ENCODE measurements around the gene TIPARP.
"Not testable (repeated sequence)": the region's sequence is repeated elsewhere in the genome, so short reads cannot be mapped to it uniquely, and the experiment has no call there.

The TIPARP gene

DNA sequence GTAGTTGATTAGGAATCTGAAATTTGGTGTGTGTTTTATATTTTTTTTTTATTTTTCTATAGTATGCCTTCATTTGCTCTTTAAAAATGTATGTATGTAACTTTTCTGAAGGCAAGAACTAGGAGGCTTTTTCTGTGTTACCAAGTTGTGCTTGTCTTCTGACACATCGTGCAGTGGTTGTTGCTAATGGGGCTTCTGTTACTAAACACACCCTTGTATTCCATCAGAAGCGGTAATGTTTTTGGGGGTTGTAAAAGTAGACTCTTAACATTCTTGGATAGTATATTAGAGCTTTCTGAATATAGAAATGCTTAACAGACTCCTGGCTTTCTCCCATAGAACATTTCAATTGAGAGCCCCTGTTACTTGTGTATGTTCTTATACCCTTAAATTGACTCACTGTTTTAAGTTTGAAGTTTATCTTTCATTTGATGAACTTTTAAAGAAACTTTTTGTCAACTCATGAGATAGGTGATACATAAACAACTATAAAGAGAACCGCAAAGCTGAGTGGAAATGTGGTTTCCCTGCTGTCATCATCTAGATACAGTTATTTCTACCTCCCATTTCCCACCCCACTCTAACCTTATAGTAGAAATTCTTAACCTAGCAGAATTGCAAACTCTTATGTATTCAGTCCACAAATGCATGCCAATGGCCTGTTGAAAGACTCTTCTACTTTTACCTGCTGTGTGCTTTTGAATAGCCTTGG, 2.5 kb downstream of the TIPARP start:
- peak in 4 of 6 experiments; percentile 7 to 64 (median 53) for DNase-seq

DNA sequence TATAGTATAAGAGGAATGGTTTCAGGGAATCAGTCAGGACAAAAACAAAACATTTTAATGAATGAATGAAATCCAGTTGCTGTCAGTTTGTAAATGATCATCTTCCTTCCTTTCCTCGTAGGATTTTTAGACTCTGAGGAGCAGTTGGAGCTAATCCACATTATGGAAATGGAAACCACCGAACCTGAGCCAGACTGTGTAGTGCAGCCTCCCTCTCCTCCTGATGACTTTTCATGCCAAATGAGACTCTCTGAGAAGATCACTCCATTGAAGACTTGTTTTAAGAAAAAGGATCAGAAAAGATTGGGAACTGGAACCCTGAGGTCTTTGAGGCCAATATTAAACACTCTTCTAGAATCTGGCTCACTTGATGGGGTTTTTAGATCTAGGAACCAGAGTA, 3.1 kb downstream of the TIPARP start:
- no peak for DNase-seq

DNA sequence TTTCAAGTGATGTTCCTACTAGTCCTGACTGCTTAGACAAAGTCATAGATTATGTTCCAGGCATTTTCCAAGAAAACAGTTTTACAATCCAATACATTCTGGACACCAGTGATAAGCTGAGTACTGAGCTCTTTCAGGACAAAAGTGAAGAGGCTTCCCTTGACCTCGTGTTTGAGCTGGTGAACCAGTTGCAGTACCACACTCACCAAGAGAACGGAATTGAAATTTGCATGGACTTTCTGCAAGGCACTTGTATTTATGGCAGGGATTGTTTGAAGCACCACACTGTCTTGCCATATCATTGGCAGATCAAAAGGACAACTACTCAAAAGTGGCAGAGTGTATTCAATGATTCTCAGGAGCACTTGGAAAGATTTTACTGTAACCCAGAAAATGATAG, 3.8 kb downstream of the TIPARP start:
- no peak for DNase-seq

DNA sequence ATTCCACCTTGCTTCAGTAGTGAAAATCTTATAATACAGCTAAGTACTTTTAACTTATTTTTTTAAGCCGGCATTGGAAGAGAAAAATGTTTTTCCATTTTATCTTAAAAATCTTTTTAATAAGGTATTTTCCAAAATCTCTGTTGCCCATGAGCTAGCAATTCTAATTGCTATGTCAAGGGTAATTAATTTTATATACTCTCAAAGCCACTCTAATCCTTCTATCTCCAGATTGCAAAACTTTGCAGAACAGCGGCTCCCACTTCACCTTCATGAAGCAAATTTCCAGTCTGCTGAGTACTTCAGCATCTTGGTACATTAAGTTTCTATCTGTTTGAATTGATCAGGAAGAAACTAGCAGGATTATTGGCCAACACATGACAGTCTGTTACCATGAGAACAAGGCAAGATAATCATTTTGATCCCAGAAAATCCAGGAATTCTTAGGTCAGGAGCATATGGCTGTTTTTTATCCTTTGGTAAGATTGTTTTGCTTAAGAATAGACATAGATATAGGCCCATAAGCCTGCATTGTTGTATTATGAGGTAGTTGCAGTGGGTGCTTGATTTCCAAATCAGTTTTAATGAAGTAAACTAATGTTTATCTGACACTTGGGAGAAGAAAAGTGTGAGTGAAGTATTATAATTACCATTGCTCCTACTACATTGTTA, 6.0 kb downstream of the TIPARP start:
- no peak for DNase-seq

DNA sequence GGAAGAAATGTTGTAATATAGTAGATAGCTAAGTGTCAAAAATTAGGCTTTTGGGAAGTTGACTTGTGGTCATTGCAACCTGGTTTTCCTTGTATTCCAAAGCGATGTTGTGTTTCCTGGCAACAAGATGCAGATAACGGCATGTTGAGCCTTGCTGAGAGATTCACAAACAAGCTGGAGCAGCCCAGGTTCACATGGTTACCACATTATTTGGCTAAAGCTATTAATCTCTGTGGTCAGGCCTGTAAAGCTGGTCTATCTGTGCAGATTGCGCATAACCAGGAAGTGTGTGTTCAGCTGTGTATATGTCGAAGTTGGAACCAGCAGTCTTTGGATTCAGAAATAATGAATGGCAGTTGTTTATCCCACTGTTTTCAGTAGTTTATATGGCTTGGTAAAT, 6.6 kb downstream of the TIPARP start:
- no peak for DNase-seq

DNA sequence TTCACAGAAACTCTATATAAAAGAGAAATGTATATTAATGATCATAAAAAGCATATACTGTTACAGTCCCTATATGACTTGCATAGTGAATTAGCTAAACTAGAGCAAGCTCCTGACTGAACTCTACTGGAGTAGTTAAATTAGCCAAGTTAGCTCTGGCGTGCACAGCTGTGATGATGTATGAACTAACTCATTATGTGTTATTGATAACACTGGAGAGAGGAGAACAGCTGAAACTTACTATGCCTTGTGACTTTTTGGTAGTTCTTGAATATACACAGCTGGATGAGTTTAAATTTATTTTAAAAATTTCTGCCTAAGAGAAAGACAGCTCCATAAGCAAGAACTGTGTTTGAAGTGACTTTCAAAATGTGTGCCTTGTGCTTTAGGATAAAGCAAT, 8.1 kb downstream of the TIPARP start:
- DNase-seq, result no peak

DNA sequence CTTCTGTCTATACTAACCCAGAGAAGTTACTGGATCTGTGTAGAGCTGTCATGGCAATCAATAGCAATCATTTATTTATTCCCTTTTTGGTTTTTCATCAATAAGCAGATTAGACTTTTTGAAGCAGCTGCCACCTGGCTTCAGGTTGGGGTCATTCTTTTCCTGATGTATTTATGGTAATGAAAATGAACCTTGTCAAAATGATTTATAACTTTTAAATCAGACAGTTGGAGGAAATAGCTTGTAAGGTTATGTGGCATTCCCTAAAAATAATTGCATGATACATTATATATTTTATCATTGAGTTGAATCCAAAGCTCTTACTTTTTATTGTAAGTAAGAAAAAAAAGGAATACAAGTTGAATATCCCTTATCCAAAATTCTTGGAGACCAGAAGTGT, 8.6 kb downstream of the TIPARP start:
- no peak for DNase-seq

DNA sequence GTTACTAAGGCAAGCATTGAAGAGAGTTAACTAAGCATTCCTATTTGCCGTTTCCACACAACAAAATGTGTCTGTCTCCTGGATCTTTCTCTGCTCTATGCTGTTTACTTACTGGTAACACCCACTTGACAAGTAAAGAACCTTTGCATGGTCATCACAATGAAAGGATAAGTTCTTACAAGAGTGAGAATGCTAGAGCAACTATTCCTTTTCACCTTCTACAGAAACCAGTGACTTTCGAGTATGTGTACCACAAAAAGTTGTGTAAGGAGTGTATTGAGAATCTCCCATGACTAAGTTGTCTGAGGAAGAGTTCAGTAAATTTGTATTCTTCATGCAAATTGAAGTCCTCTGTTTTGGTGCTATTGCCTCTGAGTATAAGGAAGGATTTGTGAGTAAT, 10.8 kb downstream of the TIPARP start:
- DNase-seq, result no peak

DNA sequence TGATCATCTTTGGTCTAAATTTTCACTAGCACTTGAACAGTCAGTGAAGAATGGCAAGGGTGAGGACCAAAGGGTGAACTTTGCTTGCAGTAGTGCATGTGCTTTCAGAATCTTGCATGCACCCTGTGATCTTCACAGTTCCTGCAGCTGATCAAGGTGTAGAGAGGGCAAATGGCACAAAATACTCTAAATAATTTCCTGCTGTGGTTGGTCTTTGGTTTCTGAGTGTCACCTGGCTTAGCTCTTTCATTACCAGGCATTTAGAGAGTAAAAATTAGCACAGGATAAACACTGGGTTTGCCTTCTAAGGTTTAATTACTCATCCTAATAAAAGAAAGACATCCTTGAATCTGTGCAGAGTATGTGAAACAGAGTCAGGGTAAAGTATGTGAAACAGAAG, 11.4 kb downstream of the TIPARP start:
- DNase-seq, result no peak

DNA sequence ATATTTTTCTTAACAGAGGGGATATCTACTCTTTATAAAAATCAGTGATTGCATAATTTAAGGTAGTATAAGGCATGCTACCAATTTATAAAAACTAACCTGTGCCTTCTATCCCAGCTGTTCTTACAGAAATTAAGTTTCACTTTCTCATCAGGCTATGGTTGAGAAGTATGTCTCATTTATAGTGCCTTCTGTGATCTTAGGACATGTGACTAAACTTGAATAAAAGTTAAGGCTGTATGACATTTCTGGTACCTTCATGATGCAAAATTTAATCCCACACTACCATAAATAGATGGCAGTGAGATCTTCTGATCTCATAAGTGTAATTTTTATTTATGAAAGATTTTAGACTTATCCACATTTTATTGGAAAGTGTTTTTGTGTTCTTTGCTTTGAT, 12.6 kb downstream of the TIPARP start:
- DNase-seq, result peak in 3 of 6 experiments; percentile 4 to 10 (median 6)

DNA sequence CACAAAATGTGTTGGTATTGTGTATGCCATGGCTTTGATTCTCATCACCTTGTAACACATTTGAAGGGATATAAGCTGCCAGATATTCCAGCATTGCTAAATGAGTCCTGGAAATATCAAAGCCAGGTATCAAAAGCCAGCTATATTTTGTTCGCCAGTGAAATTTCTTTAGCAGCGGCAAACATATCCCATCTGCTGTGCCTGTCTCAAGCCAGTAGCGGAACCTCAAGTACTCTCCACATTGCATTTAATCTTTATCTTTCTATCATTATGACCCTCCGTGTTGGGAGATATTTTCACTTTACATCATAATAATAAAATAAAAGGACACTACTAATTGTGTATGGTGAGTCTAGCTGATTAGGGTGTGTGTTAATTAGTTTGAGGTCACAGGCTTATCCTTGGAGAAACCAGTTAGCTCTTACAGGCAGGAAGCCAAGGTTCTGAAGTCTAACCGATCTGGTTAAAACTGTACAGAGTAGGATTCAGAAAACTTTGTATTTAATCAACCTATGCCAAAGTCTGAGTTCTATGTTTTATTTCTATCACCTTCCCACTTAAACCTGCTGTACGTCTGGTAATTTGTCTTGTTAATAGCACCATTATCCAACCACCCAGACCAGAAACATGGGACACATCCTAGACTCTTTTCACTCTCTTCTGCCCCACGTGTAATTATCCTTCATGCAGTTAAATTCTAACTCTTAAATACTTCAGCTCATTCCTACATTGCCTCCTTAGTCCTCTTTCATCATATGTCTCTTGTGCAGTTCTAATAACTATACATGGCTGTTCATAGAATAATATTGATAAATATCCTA, 14.5 kb downstream of the TIPARP start:
- no peak for DNase-seq

DNA sequence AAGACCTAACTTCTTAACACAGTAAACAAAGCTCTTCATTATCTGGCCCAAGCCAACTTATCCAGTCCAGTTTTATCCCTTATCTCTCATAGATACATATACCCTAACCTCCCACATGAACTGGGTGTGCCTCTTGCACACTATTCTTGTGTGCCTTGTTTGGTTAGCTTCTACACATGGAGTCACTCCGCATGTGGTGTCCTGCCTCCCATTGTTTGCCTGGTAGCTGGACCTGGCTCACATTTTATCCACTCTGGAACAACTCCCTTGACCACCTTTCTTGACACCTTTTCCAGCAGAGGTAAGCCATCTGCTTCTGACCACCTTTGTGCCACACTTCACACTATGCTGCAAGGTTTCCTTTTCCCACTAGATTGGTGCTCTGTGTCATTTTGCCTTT, 15.2 kb downstream of the TIPARP start:
- no peak for DNase-seq

DNA sequence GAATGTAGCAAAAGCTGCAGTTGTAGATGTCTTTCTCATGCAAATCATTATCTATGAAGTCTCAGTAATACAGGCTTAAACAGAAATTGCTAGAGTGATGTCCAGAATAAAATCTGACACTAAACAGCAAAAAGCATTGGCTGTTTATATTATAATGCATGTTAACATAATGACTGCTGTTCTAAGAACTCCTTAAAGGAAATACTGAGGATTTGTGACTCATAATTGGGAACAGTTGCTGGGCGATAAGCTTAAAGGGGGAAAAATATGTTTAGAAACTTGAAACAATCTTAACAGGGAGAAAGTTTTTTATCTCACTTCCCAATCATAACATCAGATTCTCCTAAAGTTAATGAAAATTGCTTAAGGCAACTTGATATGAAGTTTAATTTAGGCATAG, 17.5 kb downstream of the TIPARP start:
- no peak for DNase-seq

DNA sequence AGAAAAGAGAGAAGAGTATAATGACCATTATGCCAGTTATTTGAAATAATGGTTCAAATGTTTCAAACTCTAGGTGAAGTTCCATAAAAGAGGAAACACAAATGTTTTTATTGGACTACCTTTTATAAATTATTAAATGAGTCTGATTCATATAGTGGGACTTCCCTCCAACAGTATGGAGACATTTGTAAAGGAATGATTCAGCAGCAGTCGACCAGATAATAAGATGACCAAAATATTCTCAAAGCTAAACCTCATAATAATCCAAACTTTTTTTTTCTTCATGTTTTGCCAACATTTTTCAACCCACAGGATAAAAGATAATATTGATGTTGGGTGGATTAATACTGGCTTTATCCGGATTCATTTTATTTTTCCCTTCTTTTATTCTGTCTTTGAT, 18.8 kb downstream of the TIPARP start:
- DNase-seq, result no peak

DNA sequence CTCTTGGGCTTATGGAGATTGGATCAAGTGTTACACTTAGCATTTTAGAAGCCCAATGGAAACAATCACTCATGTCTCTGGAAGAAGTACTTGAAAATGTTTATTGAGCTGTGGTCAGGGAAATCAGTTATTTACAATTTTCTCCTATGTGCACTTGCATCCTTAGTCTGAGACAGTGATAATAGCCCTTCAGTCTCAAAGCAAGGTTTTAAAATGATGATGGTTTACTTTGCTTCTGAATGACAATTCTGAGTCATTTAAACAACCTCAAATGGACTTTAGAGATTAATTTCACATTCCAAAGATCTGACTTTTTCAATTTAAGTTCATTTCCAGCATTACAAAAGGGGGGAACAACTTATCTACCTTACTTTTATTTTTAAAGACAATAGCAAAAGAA, 20.1 kb downstream of the TIPARP start:
- no peak for DNase-seq

DNA sequence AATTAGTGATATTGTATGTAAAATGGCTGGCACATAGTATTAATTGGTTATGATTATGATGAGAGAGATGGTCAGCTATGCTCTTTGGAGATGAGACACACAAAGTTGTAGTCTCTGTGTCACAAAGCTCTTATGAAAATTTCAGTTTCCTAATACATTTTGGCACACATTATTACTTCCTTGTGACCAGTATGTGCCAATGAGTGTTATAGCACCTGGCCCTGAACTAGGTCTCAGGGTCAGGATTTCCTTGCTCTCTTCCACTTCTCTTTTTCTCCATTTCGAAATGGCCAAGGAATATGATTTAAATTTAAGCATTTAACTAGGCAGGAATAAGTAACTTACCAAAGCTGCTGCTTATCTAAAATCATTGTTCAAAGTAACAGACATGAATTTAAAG, 28.0 kb downstream of the TIPARP start:
- no peak for DNase-seq

DNA sequence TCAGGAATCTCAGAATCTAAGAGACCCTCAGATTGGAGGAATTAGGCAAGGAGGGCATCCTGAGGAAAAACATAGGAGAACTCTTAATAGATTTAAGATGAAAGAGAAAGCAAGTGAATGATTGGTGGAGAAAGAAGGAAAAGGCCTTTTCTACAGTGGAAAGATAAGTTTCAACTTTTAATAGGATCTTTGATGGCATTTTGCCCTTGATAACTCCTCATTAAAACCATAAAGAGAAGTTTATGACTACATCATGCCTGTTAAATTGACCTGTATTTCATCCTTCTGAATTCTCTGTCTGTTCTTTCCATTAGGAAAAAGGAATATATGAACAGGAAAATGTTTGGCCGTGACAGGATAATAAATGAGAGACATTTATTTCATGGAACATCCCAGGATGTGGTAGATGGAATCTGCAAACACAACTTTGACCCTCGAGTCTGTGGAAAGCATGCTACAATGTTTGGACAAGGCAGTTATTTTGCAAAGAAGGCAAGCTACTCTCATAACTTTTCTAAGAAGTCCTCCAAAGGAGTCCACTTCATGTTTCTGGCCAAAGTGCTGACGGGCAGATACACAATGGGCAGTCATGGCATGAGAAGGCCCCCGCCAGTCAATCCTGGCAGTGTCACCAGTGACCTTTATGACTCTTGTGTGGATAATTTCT, 30.1 kb downstream of the TIPARP start:
- DNase-seq, result no peak

DNA sequence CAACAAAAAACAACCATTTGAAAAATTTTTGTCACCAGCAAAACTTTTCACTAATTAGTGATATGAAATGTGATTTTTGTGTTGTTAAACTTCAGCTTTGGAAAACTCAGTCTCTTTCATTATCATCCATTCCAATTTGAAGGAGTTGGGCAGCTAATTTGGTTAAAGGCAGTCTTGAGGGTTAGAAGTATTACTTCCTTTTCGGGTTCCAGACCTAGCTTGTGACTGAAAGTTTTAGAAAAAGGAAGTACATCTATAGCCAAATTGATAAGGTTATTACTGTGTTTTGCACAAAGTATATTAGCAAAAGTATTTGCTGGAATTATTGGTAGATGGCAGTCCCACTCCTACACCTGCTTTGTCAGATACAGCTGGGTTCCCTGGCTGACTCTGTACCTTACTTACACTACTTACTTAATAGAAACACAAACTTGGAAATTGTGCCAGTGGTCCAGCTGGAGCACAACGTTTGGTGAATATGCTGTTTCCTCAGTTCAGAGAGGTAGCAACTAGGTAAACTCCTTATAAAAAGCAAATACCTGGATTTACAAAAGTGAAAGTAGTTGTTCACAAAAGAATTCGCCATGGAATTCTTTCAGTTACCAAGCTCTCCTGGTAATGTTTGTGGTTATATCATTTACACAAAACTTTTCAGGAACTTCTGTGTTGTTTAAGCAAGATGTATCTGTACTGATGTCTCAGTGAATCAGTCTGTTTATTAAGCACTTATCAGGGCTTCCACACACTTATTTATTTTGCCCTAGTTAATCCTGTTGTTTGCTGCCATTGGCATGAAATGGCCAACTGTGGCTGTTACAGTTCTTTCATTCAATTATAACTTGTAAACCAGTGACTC, 31.6 kb downstream of the TIPARP start:
- DNase-seq, result no peak

DNA sequence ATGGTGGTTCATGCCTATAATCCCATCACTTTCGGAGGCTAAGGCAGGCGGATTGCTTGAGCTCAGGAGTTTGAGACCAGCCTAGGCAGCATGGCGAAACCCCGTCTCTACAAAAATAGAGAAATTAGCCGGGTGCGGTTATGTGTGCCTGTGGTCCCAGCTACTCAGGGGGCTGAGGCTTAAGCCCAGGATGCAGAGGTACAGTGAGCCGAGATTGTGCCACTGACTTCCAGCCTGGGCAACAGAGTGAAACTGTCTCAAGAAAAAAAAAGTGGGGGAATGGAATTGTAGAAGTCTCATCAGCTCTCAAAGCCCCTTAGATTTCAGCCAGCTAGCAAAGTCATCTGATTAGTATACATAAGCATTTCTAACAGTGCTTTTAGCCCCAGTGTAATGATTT, 33.2 kb downstream of the TIPARP start:
- no peak for DNase-seq

DNA sequence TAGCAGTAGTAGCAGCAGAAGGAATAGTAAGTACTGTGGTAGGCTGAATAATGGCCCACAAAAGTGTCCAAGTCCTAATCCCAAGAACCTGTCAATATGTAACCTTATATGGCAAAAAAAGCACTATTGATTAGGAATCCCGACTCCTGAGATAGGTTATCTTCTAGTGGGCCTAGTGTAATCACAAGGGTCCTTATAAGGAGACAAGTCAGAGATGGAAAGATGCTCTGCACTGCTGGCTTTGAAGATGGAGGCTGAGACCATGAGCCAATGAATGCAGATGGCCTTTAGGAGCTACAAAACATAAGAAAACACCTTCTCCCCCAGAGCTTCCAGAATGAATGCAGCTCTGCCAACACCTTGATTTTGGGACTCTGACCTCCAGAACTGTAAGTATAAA, 36.0 kb downstream of the TIPARP start:
- DNase-seq, result no peak

DNA sequence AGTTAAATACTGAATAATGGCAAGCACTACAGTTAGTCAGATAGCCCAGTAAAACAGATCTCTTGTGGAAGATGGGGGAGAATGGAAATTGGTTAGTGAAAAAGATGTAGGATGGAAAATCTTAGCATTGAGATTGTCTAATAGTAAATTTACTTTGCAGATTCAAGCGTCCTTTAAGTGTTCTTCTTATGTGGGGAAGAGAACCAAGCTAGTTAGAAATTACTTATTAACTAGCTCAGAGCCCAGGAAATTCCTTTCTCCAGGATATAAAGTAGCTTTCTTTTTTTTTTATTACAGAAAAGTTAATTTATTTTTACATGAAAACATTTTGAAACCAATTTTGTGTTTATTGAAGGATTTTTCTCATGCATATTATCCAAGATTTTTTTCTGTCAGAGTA, 36.7 kb downstream of the TIPARP start:
- no peak for DNase-seq

DNA sequence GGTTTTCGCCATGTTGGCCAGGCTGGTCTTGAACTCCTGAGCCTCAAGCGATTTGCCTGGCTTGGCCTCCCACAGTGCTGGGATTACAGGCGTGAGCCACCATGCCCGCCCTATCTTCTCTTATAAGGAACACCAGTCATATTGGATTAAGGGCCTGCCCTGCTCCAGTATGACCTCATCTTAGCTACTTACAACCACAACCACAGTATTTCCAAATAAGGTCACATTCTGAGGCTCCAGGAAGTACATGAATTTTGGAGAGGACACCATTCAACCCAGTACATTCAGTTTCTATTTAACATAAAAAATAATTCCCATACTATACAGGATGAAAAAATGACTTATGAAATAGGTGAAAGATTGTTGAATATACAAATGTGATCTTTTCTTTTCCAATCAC, 37.6 kb downstream of the TIPARP start:
- not testable (repeated sequence) for DNase-seq

All from stimulated activated naive CD4-positive, alpha-beta T cell (primary cell).